GM21367 (cell line): Measurements from ENCODE around the gene OR10H2.
"Not testable (repeated sequence)": the region's sequence is repeated elsewhere in the genome, so short reads cannot be mapped to it uniquely, and the experiment has no call there.

Experiments
- ATAC-seq: cut with Tn5 transposase; IDR thresholded peaks from one replicate; pipeline ENCODE4 v1.9.1; 2021; ENCODE audit not compliant: unreplicated experiment

The OR10H2 gene

GRCh38 chr19:15727724-15728123 lies at the start of gene OR10H2:
Gene OR10H2 (plus strand): TSS chr19:15728024. CDS start chr19:15728044, 20 bp downstream.
- no peak for ATAC-seq

GRCh38 chr19:15679089-15679488 lies 48.7 kb upstream of the OR10H2 start:
- ATAC-seq: no peak

- not testable (repeated sequence) for ATAC-seq
Observed at GRCh38 chr19:15679865-15680264, 48.0 kb upstream of the OR10H2 start.

- no peak for ATAC-seq
Observed at GRCh38 chr19:15680478-15681322, 47.1 kb upstream of the OR10H2 start.

GRCh38 chr19:15683411-15683810 lies 44.4 kb upstream of the OR10H2 start:
- no peak for ATAC-seq

- no peak for ATAC-seq
Observed at GRCh38 chr19:15684828-15685227, 43.0 kb upstream of the OR10H2 start.

- no peak for ATAC-seq
Observed at GRCh38 chr19:15696654-15697194, 31.1 kb upstream of the OR10H2 start.

GRCh38 chr19:15701757-15702533 lies 25.9 kb upstream of the OR10H2 start:
- ATAC-seq: no peak

GRCh38 chr19:15702534-15702930 lies 25.3 kb upstream of the OR10H2 start:
- ATAC-seq: no peak

GRCh38 chr19:15714638-15715037 lies 13.2 kb upstream of the OR10H2 start:
- no peak for ATAC-seq

GRCh38 chr19:15715642-15716041 lies 12.2 kb upstream of the OR10H2 start:
- no peak for ATAC-seq

- no peak for ATAC-seq
Observed at GRCh38 chr19:15717809-15718208, 10.0 kb upstream of the OR10H2 start.

- no peak for ATAC-seq
Observed at GRCh38 chr19:15721268-15721667, 6.6 kb upstream of the OR10H2 start.

- no peak for ATAC-seq
Observed at GRCh38 chr19:15722956-15723355, 4.9 kb upstream of the OR10H2 start.

- no peak for ATAC-seq
Observed at GRCh38 chr19:15730538-15730937, 2.7 kb downstream of the OR10H2 start.

GRCh38 chr19:15732388-15732787 lies 4.6 kb downstream of the OR10H2 start:
- ATAC-seq: no peak

- no peak for ATAC-seq
Observed at GRCh38 chr19:15733895-15734294, 6.1 kb downstream of the OR10H2 start.

GRCh38 chr19:15737722-15738121 lies 9.9 kb downstream of the OR10H2 start, which contains the start of gene OR10H3:
Gene OR10H3 (plus strand): TSS chr19:15737985. CDS start chr19:15741393, 3,408 bp downstream.
- no peak for ATAC-seq

- ATAC-seq: no peak
Observed at GRCh38 chr19:15740785-15741184, 13.0 kb downstream of the OR10H2 start.

- ATAC-seq: no peak
Observed at GRCh38 chr19:15748239-15748638, 20.4 kb downstream of the OR10H2 start.

- no peak for ATAC-seq
Observed at GRCh38 chr19:15758379-15758778, 30.6 kb downstream of the OR10H2 start.
